ENCODE results near the gene CASP3. TPM values are rescaled to one million over a fixed set of nuclear protein-coding genes. Genes with fewer than 3 reads are reported as not detected.
"Not testable (repeated sequence)": the region's sequence is repeated elsewhere in the genome, so short reads cannot be mapped to it uniquely, and the experiment has no call there.

The CASP3 gene
- total RNA-seq, 1 donor: 23.0 TPM

- H3K4me1 ChIP-seq (ENCODE audit: insufficient read depth, low read length): peaks cover 19% of the 10 kb centered on the region
- H3K4me3 ChIP-seq (ENCODE audit: low read length): no peak overlapping the region
- no peaks in the 10 kb centered on the region for H3K27me3 ChIP-seq (ENCODE audit: insufficient read depth, low read length)
- no peaks in the 10 kb centered on the region for H3K9me3 ChIP-seq (ENCODE audit: low read depth, low read length)
These were observed 23.5 kb upstream of the CASP3 start for GRCh38 chr4:184672741-184673140.

GRCh38 chr4:184671101-184671500, 21.9 kb upstream of the CASP3 start:
- Histone ChIP-seq H3K4me3 (ENCODE audit: low read length) (no peak overlapping the region), H3K4me1 (ENCODE audit: insufficient read depth, low read length) (peaks cover 20% of the 10 kb centered on the region), H3K27me3 (ENCODE audit: insufficient read depth, low read length) (no peaks in the 10 kb centered on the region), H3K9me3 (ENCODE audit: low read depth, low read length) (no peaks in the 10 kb centered on the region)

- no peaks in the 10 kb centered on the region for H3K27me3 ChIP-seq (ENCODE audit: insufficient read depth, low read length)
- no peaks in the 10 kb centered on the region for H3K9me3 ChIP-seq (ENCODE audit: low read depth, low read length)
- H3K4me3 ChIP-seq (ENCODE audit: low read length): no peak overlapping the region
- peaks cover 20% of the 10 kb centered on the region for H3K4me1 ChIP-seq (ENCODE audit: insufficient read depth, low read length)
These were observed 20.0 kb upstream of the CASP3 start for GRCh38 chr4:184669251-184669650.

GRCh38 chr4:184668511-184669114, 19.4 kb upstream of the CASP3 start:
- no peaks in the 10 kb centered on the region for H3K9me3 ChIP-seq (ENCODE audit: low read depth, low read length)
- no peaks in the 10 kb centered on the region for H3K27me3 ChIP-seq (ENCODE audit: insufficient read depth, low read length)
- H3K4me1 ChIP-seq (ENCODE audit: insufficient read depth, low read length): peaks cover 20% of the 10 kb centered on the region
- no peak overlapping the region for H3K4me3 ChIP-seq (ENCODE audit: low read length)

- Histone ChIP-seq H3K27me3 (ENCODE audit: insufficient read depth, low read length) (no peaks in the 10 kb centered on the region), H3K4me3 (ENCODE audit: low read length) (no peak overlapping the region), H3K9me3 (ENCODE audit: low read depth, low read length) (no peaks in the 10 kb centered on the region), H3K4me1 (ENCODE audit: insufficient read depth, low read length) (peaks cover 20% of the 10 kb centered on the region)
These were observed 18.8 kb upstream of the CASP3 start for GRCh38 chr4:184668096-184668495.

- Histone ChIP-seq H3K4me1 (ENCODE audit: insufficient read depth, low read length) (peaks cover 20% of the 10 kb centered on the region), H3K27me3 (ENCODE audit: insufficient read depth, low read length) (no peaks in the 10 kb centered on the region), H3K9me3 (ENCODE audit: low read depth, low read length) (no peaks in the 10 kb centered on the region), H3K4me3 (ENCODE audit: low read length) (no peak overlapping the region)
These were observed 17.4 kb upstream of the CASP3 start for GRCh38 chr4:184666670-184667069.

- Histone ChIP-seq H3K27me3 (ENCODE audit: insufficient read depth, low read length) (no peaks in the 10 kb centered on the region), H3K4me3 (ENCODE audit: low read length) (no peak overlapping the region), H3K4me1 (ENCODE audit: insufficient read depth, low read length) (peaks cover 19% of the 10 kb centered on the region), H3K9me3 (ENCODE audit: low read depth, low read length) (no peaks in the 10 kb centered on the region)
These were observed 15.4 kb upstream of the CASP3 start for GRCh38 chr4:184664445-184665210.

- Histone ChIP-seq H3K4me3 (ENCODE audit: low read length) (no peak overlapping the region), H3K9me3 (ENCODE audit: low read depth, low read length) (no peaks in the 10 kb centered on the region), H3K4me1 (ENCODE audit: insufficient read depth, low read length) (no peaks in the 10 kb centered on the region)
These were observed 13.0 kb upstream of the CASP3 start for GRCh38 chr4:184662236-184662635.

GRCh38 chr4:184660978-184661377, 11.7 kb upstream of the CASP3 start:
- Histone ChIP-seq H3K9me3 (ENCODE audit: low read depth, low read length) (no peaks in the 10 kb centered on the region), H3K4me3 (ENCODE audit: low read length) (no peak overlapping the region), H3K4me1 (ENCODE audit: insufficient read depth, low read length) (peaks cover 10% of the 10 kb centered on the region), H3K27me3 (ENCODE audit: insufficient read depth, low read length) (no peaks in the 10 kb centered on the region)

More at GRCh38 chr4:184662236-184662635, 13.0 kb upstream of the CASP3 start:
- no peaks in the 10 kb centered on the region for H3K27me3 ChIP-seq (ENCODE audit: insufficient read depth, low read length)

GRCh38 chr4:184657820-184658219, 8.6 kb upstream of the CASP3 start:
- not testable (repeated sequence) for H3K27me3 ChIP-seq (ENCODE audit: insufficient read depth, low read length); H3K9me3 ChIP-seq (ENCODE audit: low read depth, low read length); H3K4me3 ChIP-seq (ENCODE audit: low read length)
- H3K4me1 ChIP-seq (ENCODE audit: insufficient read depth, low read length): peaks cover 12% of the 10 kb centered on the region

GRCh38 chr4:184657144-184657543, 7.9 kb upstream of the CASP3 start:
- H3K4me3 ChIP-seq (ENCODE audit: low read length): no peak overlapping the region
- peaks cover 12% of the 10 kb centered on the region for H3K4me1 ChIP-seq (ENCODE audit: insufficient read depth, low read length)
- no peaks in the 10 kb centered on the region for H3K9me3 ChIP-seq (ENCODE audit: low read depth, low read length)
- H3K27me3 ChIP-seq (ENCODE audit: insufficient read depth, low read length): no peaks in the 10 kb centered on the region

- no peaks in the 10 kb centered on the region for H3K9me3 ChIP-seq (ENCODE audit: low read depth, low read length)
- H3K4me1 ChIP-seq (ENCODE audit: insufficient read depth, low read length): peaks cover 15% of the 10 kb centered on the region
- H3K4me3 ChIP-seq (ENCODE audit: low read length): no peak overlapping the region
- no peaks in the 10 kb centered on the region for H3K27me3 ChIP-seq (ENCODE audit: insufficient read depth, low read length)
These were observed 6.9 kb upstream of the CASP3 start for GRCh38 chr4:184655889-184656869.

GRCh38 chr4:184653650-184654049, 4.4 kb upstream of the CASP3 start:
- H3K27me3 ChIP-seq (ENCODE audit: insufficient read depth, low read length): no peaks in the 10 kb centered on the region
- H3K4me3 ChIP-seq (ENCODE audit: low read length): no peak overlapping the region
- H3K9me3 ChIP-seq (ENCODE audit: low read depth, low read length): no peaks in the 10 kb centered on the region
- peaks cover 28% of the 10 kb centered on the region for H3K4me1 ChIP-seq (ENCODE audit: insufficient read depth, low read length)

- H3K9me3 ChIP-seq (ENCODE audit: low read depth, low read length); H3K27me3 ChIP-seq (ENCODE audit: insufficient read depth, low read length); H3K4me3 ChIP-seq (ENCODE audit: low read length): not testable (repeated sequence)
- peaks cover 37% of the 10 kb centered on the region for H3K4me1 ChIP-seq (ENCODE audit: insufficient read depth, low read length)
These were observed 3.4 kb upstream of the CASP3 start for GRCh38 chr4:184652681-184653080.

- H3K9me3 ChIP-seq (ENCODE audit: low read depth, low read length): no peaks in the 10 kb centered on the region
- H3K27me3 ChIP-seq (ENCODE audit: insufficient read depth, low read length): no peaks in the 10 kb centered on the region
- H3K4me3 ChIP-seq (ENCODE audit: low read length): no peak overlapping the region
- peaks cover 42% of the 10 kb centered on the region for H3K4me1 ChIP-seq (ENCODE audit: insufficient read depth, low read length)
These were observed 2.7 kb upstream of the CASP3 start for GRCh38 chr4:184651899-184652298.

Measured in mononuclear cell (primary cell).